ENCODE measurements around the gene RUBCNL.

RUBCNL gene

GRCh38 chr13:46310066-46310465, 77.0 kb downstream of the RUBCNL start:
- no peak for DNase-seq (ENCODE audit: low read depth in 3 of 3)

GRCh38 chr13:46307554-46307953, 79.5 kb downstream of the RUBCNL start:
- no peak for DNase-seq (ENCODE audit: low read depth in 3 of 3)

- DNase-seq (ENCODE audit: low read depth in 3 of 3) = no peak
Observed at GRCh38 chr13:46304546-46304945, 82.5 kb downstream of the RUBCNL start.

- DNase-seq (ENCODE audit: low read depth in 3 of 3) = no peak
Observed at GRCh38 chr13:46303742-46304385, 83.2 kb downstream of the RUBCNL start.

- no peak for DNase-seq (ENCODE audit: low read depth in 3 of 3)
Observed at GRCh38 chr13:46297361-46297811, 89.7 kb downstream of the RUBCNL start.

GRCh38 chr13:46296921-46297320, 90.1 kb downstream of the RUBCNL start:
- DNase-seq (ENCODE audit: low read depth in 3 of 3) = no peak

- DNase-seq (ENCODE audit: low read depth in 3 of 3) = no peak
Observed at GRCh38 chr13:46296115-46296822, 90.8 kb downstream of the RUBCNL start.

GRCh38 chr13:46295491-46296114, 91.4 kb downstream of the RUBCNL start:
- peak in 1 of 3 experiments; percentile 21 for DNase-seq (ENCODE audit: low read depth in 3 of 3)

- DNase-seq (ENCODE audit: low read depth in 3 of 3) = no peak
Observed at GRCh38 chr13:46293436-46293835, 93.6 kb downstream of the RUBCNL start.

All from stimulated activated CD4-positive, alpha-beta T cell treated with anti-CD3 and anti-CD28 coated beads, TNF-alpha, amount 100 ng/mL, for 4 hours (primary cell).